ENCODE data around the gene MT1X. TPM values are rescaled to one million over a fixed set of nuclear protein-coding genes. Genes with fewer than 3 reads are reported as not detected.
A peak's percentile ranks its signal among the peaks of the same experiment; 100 is the strongest.

MT1X gene
- total and polyA plus RNA-seq, 2 of the 13 experiments (the other 11 are each of a cell fraction or from before 2014, with no cell fraction given): 19.7 to 288 TPM

DNA sequence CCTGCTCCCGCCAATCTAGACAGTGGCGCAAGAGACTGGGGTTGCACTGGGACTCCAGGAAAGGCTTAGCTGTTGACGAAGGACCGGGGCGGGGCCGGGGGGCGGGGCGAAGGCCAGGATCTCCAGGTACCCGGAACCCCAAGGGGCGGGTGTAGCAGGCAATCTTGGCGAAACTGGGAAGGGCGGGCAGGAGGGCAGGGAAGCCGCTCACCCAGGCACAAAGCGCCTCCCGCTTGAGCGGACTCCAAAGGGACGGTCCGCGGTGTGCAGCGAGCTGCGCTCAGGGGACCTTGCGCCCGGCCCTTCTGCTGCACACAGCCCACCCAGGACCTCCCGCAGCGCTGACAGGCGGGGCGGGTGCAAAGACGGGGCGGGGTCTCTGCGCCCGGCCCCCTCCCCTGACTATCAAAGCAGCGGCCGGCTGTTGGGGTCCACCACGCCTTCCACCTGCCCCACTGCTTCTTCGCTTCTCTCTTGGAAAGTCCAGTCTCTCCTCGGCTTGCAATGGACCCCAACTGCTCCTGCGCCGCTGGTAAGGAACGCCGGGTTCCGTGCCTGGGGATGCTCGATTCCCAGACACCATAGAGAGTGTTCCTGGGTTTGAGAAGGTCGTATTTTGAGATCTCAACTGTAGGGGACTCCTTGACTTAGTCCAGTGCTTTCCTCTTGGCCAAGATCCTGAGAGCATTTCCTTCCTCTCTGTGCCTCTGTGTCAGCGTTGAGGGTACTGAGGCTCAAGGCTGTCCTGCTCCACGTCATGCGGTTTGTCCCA, 24.5 kb upstream of the MT1X start, which contains the start of gene MT1F (continued):
- TF ChIP-seq, protein P1, sequence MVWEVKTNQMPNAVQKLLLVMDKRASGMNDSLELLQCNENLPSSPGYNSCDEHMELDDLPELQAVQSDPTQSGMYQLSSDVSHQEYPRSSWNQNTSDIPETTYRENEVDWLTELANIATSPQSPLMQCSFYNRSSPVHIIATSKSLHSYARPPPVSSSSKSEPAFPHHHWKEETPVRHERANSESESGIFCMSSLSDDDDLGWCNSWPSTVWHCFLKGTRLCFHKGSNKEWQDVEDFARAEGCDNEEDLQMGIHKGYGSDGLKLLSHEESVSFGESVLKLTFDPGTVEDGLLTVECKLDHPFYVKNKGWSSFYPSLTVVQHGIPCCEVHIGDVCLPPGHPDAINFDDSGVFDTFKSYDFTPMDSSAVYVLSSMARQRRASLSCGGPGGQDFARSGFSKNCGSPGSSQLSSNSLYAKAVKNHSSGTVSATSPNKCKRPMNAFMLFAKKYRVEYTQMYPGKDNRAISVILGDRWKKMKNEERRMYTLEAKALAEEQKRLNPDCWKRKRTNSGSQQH (CRISPR knock-in tag; IDR thresholded peaks at IDR 0.05; ENCODE audit: low read depth): no peak
- TF ChIP-seq SNRNP70 (IDR thresholded peaks at IDR 0.05; ENCODE audit: low read depth, low read length) (no peak), ZNF138 (CRISPR knock-in tag; IDR thresholded peaks at IDR 0.05; ENCODE audit: low read depth) (no peak), HOXA3 (CRISPR knock-in tag; IDR thresholded peaks at IDR 0.05) (peak; percentile 34; the same call in 1 of the 2 replicates), ZSCAN21 (CRISPR knock-in tag; IDR thresholded peaks at IDR 0.05; ENCODE audit: borderline replicate concordance) (peak; percentile 56; the same call in 1 of the 2 replicates), FOXP1 (IDR thresholded peaks at IDR 0.05) (no peak), FOXP1 (CRISPR knock-in tag; IDR thresholded peaks at IDR 0.05) (no peak), ZNF704 (CRISPR knock-in tag; IDR thresholded peaks at IDR 0.05; ENCODE audit: borderline replicate concordance) (peak; percentile 28; the same call in 1 of the 2 replicates), ZNF720 (CRISPR knock-in tag; IDR thresholded peaks at IDR 0.05) (no peak), ZNF619 (CRISPR knock-in tag; IDR thresholded peaks at IDR 0.05) (no peak), ZNF496 (CRISPR knock-in tag; IDR thresholded peaks at IDR 0.05; ENCODE audit: insufficient replicate concordance) (no peak), ARNT2 (CRISPR knock-in tag; IDR thresholded peaks at IDR 0.05; ENCODE audit: low read depth) (no peak), ZNF235 (CRISPR knock-in tag; IDR thresholded peaks at IDR 0.05; ENCODE audit: borderline replicate concordance) (peak; percentile 64; the same call in 1 of the 2 replicates), RXRA (CRISPR knock-in tag; IDR thresholded peaks at IDR 0.05) (0 out of 2 replicates have a peak, but pooled peaks have one; percentile 59), ZSCAN25 (CRISPR knock-in tag; IDR thresholded peaks at IDR 0.05) (no peak), ZNF800 (CRISPR knock-in tag; IDR thresholded peaks at IDR 0.05) (peak; percentile 97), NFE2L2 (IDR thresholded peaks at IDR 0.05; ENCODE audit: low read length) (no peak)
- TF ChIP-seq, protein P2, sequence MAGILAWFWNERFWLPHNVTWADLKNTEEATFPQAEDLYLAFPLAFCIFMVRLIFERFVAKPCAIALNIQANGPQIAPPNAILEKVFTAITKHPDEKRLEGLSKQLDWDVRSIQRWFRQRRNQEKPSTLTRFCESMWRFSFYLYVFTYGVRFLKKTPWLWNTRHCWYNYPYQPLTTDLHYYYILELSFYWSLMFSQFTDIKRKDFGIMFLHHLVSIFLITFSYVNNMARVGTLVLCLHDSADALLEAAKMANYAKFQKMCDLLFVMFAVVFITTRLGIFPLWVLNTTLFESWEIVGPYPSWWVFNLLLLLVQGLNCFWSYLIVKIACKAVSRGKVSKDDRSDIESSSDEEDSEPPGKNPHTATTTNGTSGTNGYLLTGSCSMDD (CRISPR knock-in tag; IDR thresholded peaks at IDR 0.05): no peak
- TF ChIP-seq, protein P3, sequence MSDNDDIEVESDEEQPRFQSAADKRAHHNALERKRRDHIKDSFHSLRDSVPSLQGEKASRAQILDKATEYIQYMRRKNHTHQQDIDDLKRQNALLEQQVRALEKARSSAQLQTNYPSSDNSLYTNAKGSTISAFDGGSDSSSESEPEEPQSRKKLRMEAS (IDR thresholded peaks at IDR 0.05): no peak
- TF ChIP-seq, protein P4, sequence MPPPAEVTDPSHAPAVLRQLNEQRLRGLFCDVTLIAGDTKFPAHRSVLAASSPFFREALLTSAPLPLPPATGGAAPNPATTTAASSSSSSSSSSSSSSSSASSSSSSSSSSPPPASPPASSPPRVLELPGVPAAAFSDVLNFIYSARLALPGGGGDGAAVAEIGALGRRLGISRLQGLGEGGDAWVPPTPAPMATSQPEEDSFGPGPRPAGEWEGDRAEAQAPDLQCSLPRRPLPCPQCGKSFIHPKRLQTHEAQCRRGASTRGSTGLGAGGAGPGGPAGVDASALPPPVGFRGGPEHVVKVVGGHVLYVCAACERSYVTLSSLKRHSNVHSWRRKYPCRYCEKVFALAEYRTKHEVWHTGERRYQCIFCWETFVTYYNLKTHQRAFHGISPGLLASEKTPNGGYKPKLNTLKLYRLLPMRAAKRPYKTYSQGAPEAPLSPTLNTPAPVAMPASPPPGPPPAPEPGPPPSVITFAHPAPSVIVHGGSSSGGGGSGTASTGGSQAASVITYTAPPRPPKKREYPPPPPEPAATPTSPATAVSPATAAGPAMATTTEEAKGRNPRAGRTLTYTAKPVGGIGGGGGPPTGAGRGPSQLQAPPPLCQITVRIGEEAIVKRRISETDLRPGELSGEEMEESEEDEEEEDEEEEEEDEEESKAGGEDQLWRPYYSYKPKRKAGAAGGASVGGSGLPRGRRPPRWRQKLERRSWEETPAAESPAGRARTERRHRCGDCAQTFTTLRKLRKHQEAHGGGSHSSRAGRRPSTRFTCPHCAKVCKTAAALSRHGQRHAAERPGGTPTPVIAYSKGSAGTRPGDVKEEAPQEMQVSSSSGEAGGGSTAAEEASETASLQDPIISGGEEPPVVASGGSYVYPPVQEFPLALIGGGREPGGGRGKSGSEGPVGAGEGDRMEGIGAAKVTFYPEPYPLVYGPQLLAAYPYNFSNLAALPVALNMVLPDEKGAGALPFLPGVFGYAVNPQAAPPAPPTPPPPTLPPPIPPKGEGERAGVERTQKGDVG (CRISPR knock-in tag; IDR thresholded peaks at IDR 0.05; ENCODE audit: borderline replicate concordance): no peak

Data from HepG2 (cell line).